ENCODE results near the gene STARD6.

- TF ChIP-seq CTCF (IDR thresholded peaks at IDR 0.05; ENCODE audit: borderline replicate concordance, extremely low read depth, low read length, poor library complexity, severe bottlenecking), result no peak
- no peak for TF ChIP-seq EZH2 (IDR thresholded peaks at IDR 0.05; ENCODE audit: borderline replicate concordance, low read depth, low read length, severe bottlenecking)
Measured at GRCh38 chr18:54382733-54383252, 25.1 kb upstream of the STARD6 start.
